DOHH2 (cell line): ENCODE data around the gene SLC25A42.

ENCODE experiments used
- EZH2phosphoT487 ChIP-seq: fragments of 200-600 bp; sonication (generic); IDR thresholded peaks from 2 replicates; pipeline ENCODE4 v1.6.1; 2017; ENCODE audit warnings: borderline replicate concordance, mild to moderate bottlenecking, antibody characterized with exemption, low read length, moderate library complexity, mixed read lengths
- TF ChIP-seq, protein P1 (sequence below): fragments of 200-600 bp; sonication (generic); IDR thresholded peaks from one replicate; pipeline ENCODE4 v1.5.1; 2014; ENCODE audit warnings: antibody characterized with exemption, mild to moderate bottlenecking, low read depth, low read length; ENCODE audit not compliant: poor library complexity, severe bottlenecking

DNA sequence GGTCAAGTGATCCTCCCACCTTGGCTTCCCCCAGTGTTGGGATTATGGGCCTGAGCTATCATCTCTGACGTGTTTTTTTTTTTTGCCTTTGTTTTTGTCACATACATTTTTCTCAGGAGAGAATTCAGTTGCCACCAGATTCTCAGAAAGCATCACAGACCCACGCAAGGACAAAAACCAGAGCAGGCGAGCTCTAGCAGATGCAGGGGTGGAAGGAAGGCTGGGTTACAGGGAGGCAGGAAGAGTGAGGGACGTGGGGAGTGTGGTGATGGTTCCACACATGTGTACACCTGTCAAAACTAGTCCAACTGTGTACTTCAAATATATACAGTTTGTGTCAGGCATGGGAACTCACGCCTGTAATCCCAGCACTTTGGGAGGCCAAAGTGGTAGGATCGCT lies 70.2 kb downstream of the SLC25A42 start:
- TF ChIP-seq, protein P1, sequence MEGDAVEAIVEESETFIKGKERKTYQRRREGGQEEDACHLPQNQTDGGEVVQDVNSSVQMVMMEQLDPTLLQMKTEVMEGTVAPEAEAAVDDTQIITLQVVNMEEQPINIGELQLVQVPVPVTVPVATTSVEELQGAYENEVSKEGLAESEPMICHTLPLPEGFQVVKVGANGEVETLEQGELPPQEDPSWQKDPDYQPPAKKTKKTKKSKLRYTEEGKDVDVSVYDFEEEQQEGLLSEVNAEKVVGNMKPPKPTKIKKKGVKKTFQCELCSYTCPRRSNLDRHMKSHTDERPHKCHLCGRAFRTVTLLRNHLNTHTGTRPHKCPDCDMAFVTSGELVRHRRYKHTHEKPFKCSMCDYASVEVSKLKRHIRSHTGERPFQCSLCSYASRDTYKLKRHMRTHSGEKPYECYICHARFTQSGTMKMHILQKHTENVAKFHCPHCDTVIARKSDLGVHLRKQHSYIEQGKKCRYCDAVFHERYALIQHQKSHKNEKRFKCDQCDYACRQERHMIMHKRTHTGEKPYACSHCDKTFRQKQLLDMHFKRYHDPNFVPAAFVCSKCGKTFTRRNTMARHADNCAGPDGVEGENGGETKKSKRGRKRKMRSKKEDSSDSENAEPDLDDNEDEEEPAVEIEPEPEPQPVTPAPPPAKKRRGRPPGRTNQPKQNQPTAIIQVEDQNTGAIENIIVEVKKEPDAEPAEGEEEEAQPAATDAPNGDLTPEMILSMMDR, result no peak
- no peak for TF ChIP-seq EZH2phosphoT487
